Stomach (tissue), 4 donors: ENCODE data around the gene BDH1.

Source experiments
- POLR2AphosphoS5 ChIP-seq, 3 donors: sonication (generic); formaldehyde crosslinking; IDR thresholded peaks; one replicate each; pipeline ENCODE4 v1.6.1; 2016; ENCODE audit warnings: antibody characterized with exemption in 3 of 3
- TF ChIP-seq, protein P1 (sequence below), 7 experiments: fragments of 450-650 bp in 4 of 7; fragments of 200-600 bp in 3 of 7; sonication (generic) in 3 of 7; IDR thresholded peaks; one replicate each; pipeline ENCODE4 v1.5.1; 2016 to 2019; ENCODE audit warnings: antibody characterized with exemption in 7 of 7, control low read depth in 2 of 7, mild to moderate bottlenecking in 1 of 7

DNA sequence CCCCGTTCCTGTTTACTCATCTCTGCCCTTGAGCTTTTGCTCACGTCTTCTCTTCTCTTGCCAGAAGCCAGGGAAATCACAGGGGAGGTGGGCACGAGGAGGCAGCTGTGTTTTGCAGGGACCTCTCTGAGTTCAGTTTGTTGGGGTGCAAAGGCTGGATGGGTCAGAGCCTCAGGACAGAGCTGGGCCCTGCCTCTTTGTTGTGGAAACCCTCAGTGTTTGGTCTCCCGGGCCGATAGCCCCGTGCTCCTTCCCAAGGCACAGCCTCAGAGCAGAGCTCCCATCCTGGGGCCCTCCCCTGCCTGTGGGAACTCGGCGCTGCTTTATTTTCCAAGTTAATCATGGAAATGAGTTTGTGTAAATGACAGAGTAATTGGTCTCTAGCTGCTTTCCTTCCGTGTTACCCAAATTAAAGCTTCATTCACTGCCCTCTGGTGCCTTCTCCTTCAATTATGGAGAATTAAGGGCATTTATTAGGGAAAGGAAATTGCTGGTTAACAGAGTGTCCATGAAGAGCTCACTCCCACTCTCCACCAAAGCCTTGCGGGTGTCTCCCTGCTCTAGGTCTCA is 40.9 kb downstream of the BDH1 start:
- TF ChIP-seq, protein P1, sequence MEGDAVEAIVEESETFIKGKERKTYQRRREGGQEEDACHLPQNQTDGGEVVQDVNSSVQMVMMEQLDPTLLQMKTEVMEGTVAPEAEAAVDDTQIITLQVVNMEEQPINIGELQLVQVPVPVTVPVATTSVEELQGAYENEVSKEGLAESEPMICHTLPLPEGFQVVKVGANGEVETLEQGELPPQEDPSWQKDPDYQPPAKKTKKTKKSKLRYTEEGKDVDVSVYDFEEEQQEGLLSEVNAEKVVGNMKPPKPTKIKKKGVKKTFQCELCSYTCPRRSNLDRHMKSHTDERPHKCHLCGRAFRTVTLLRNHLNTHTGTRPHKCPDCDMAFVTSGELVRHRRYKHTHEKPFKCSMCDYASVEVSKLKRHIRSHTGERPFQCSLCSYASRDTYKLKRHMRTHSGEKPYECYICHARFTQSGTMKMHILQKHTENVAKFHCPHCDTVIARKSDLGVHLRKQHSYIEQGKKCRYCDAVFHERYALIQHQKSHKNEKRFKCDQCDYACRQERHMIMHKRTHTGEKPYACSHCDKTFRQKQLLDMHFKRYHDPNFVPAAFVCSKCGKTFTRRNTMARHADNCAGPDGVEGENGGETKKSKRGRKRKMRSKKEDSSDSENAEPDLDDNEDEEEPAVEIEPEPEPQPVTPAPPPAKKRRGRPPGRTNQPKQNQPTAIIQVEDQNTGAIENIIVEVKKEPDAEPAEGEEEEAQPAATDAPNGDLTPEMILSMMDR (IDR thresholded peaks at IDR 0.05) = no peak
- TF ChIP-seq POLR2AphosphoS5 (IDR thresholded peaks at IDR 0.05) = no peak
